ENCODE data around the gene GFRA1.

DNA sequence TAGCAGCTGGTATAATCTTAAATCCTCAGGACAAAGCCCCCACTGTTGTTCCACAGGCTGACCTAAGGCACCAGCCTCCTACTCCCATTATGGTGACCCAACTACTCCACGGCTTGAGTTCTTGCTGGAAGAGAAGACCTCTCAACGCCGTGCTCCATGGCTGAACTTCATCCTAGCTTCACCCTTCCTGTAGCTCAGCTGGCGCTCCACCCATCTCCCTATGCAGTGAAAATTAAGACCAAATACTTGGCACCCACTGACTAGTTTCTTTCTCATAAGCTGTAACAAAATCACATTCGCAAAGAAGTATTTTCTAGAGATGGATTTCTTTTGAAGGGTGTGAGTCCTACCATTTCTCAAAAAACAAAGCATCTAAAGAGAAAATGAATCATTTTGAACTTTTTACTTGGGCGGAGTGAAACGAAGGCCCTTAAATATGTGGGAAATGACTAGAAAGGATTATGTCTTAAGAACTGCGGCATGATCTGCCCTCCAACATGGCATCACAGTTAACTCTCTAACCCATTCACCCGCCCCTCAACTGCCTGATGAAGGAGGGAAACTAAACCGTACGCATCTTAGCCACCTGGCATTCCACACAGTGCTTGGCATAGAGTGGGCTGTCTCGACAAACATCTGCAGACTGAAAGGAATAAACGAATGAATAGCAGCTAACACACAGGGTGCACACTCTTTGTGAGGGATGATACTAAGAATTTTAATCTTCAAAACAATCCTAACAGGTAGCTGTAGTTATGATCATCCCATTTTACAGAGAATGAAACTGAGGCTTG lies 32.7 kb downstream of the GFRA1 start:
- TF ChIP-seq POLR2A (IDR thresholded peaks at IDR 0.05; ENCODE audit: low read depth, low read length) (no peak), EZH2 (IDR thresholded peaks at IDR 0.05; ENCODE audit: borderline replicate concordance, low read depth, low read length, severe bottlenecking) (no peak), POLR2AphosphoS5 (IDR thresholded peaks at IDR 0.05; ENCODE audit: insufficient read depth, low read depth, low read length) (no peak), GATA2 (IDR thresholded peaks at IDR 0.05; ENCODE audit: insufficient read depth, insufficient read length, low read depth, low read length) (no peak)
- TF ChIP-seq, protein P1, sequence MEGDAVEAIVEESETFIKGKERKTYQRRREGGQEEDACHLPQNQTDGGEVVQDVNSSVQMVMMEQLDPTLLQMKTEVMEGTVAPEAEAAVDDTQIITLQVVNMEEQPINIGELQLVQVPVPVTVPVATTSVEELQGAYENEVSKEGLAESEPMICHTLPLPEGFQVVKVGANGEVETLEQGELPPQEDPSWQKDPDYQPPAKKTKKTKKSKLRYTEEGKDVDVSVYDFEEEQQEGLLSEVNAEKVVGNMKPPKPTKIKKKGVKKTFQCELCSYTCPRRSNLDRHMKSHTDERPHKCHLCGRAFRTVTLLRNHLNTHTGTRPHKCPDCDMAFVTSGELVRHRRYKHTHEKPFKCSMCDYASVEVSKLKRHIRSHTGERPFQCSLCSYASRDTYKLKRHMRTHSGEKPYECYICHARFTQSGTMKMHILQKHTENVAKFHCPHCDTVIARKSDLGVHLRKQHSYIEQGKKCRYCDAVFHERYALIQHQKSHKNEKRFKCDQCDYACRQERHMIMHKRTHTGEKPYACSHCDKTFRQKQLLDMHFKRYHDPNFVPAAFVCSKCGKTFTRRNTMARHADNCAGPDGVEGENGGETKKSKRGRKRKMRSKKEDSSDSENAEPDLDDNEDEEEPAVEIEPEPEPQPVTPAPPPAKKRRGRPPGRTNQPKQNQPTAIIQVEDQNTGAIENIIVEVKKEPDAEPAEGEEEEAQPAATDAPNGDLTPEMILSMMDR (IDR thresholded peaks at IDR 0.05; ENCODE audit: extremely low read depth in 1 of 2, insufficient read depth in 1 of 2, low read depth in 1 of 2, low read length in 2 of 2): no peak
- TF ChIP-seq, protein P2, sequence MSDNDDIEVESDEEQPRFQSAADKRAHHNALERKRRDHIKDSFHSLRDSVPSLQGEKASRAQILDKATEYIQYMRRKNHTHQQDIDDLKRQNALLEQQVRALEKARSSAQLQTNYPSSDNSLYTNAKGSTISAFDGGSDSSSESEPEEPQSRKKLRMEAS (IDR thresholded peaks at IDR 0.05; ENCODE audit: insufficient read depth, insufficient read length): no peak
